ENCODE data around the gene SLC12A7. TPM values are rescaled to one million over a fixed set of nuclear protein-coding genes. Genes with fewer than 3 reads are reported as not detected.
"Not testable (repeated sequence)": the region's sequence is repeated elsewhere in the genome, so short reads cannot be mapped to it uniquely, and the experiment has no call there.

Gene SLC12A7
- polyA plus RNA-seq, 4 donors: 32.7 to 47.0 (median 33.7) TPM

GRCh38 chr5:1083026-1083425 is 28.8 kb downstream of the SLC12A7 start:
- DNase-seq (ENCODE audit: low read depth in 4 of 4, low spot score in 3 of 4): not testable (repeated sequence)

- no peak for DNase-seq (ENCODE audit: low read depth in 4 of 4, low spot score in 3 of 4)
Measured at GRCh38 chr5:1081519-1081918, 30.3 kb downstream of the SLC12A7 start.

- no peak for DNase-seq (ENCODE audit: low read depth in 4 of 4, low spot score in 3 of 4)
Measured at GRCh38 chr5:1080432-1080831, 31.4 kb downstream of the SLC12A7 start.

GRCh38 chr5:1079961-1080360 is 31.9 kb downstream of the SLC12A7 start:
- DNase-seq (ENCODE audit: low read depth in 4 of 4, low spot score in 3 of 4): no peak

GRCh38 chr5:1079486-1079885 is 32.4 kb downstream of the SLC12A7 start:
- no peak for DNase-seq (ENCODE audit: low read depth in 4 of 4, low spot score in 3 of 4)

GRCh38 chr5:1078851-1079250 is 33.0 kb downstream of the SLC12A7 start:
- DNase-seq (ENCODE audit: low read depth in 4 of 4, low spot score in 3 of 4): no peak

- no peak for DNase-seq (ENCODE audit: low read depth in 4 of 4, low spot score in 3 of 4)
Measured at GRCh38 chr5:1078206-1078605, 33.7 kb downstream of the SLC12A7 start.

GRCh38 chr5:1077491-1078020 is 34.3 kb downstream of the SLC12A7 start:
- DNase-seq (ENCODE audit: low read depth in 4 of 4, low spot score in 3 of 4): no peak

- no peak for DNase-seq (ENCODE audit: low read depth in 4 of 4, low spot score in 3 of 4)
Measured at GRCh38 chr5:1077026-1077425, 34.8 kb downstream of the SLC12A7 start.

- no peak for DNase-seq (ENCODE audit: low read depth in 4 of 4, low spot score in 3 of 4)
Measured at GRCh38 chr5:1076406-1076805, 35.5 kb downstream of the SLC12A7 start.

- no peak for DNase-seq (ENCODE audit: low read depth in 4 of 4, low spot score in 3 of 4)
Measured at GRCh38 chr5:1075931-1076330, 35.9 kb downstream of the SLC12A7 start.

- DNase-seq (ENCODE audit: low read depth in 4 of 4, low spot score in 3 of 4): no peak
Measured at GRCh38 chr5:1075555-1075881, 36.3 kb downstream of the SLC12A7 start.

- DNase-seq (ENCODE audit: low read depth in 4 of 4, low spot score in 3 of 4): no peak
Measured at GRCh38 chr5:1074816-1075554, 36.9 kb downstream of the SLC12A7 start.

- DNase-seq (ENCODE audit: low read depth in 4 of 4, low spot score in 3 of 4): no peak
Measured at GRCh38 chr5:1074226-1074625, 37.6 kb downstream of the SLC12A7 start.

GRCh38 chr5:1073239-1074102 is 38.4 kb downstream of the SLC12A7 start:
- DNase-seq (ENCODE audit: low read depth in 4 of 4, low spot score in 3 of 4): no peak

- DNase-seq (ENCODE audit: low read depth in 4 of 4, low spot score in 3 of 4): no peak
Measured at GRCh38 chr5:1069720-1070088, 42.2 kb downstream of the SLC12A7 start.

GRCh38 chr5:1068895-1069719 is 42.8 kb downstream of the SLC12A7 start:
- no peak for DNase-seq (ENCODE audit: low read depth in 4 of 4, low spot score in 3 of 4)

- no peak for DNase-seq (ENCODE audit: low read depth in 4 of 4, low spot score in 3 of 4)
Measured at GRCh38 chr5:1068204-1068894, 43.5 kb downstream of the SLC12A7 start.

GRCh38 chr5:1067141-1068121 is 44.4 kb downstream of the SLC12A7 start:
- DNase-seq (ENCODE audit: low read depth in 4 of 4, low spot score in 3 of 4): no peak
